H7 (cell line): ENCODE data around the gene ACAP2. TPM values are rescaled to one million over a fixed set of nuclear protein-coding genes. Genes with fewer than 3 reads are reported as not detected.
"Not testable (repeated sequence)": the region's sequence is repeated elsewhere in the genome, so short reads cannot be mapped to it uniquely, and the experiment has no call there.

ENCODE experiments used
- DNase-seq: peaks from one replicate; pipeline ENCODE4 v3.0.0; 2012
- H3K27me3 ChIP-seq: 2 replicates; pipeline ENCODE4 v1.6.0; 2011; ENCODE audit warnings: mild to moderate bottlenecking, low read length; ENCODE audit not compliant: control insufficient read depth, insufficient read depth
- H3K36me3 ChIP-seq: replicated peaks from 2 replicates; pipeline ENCODE4 v1.5.1; 2011; ENCODE audit warnings: low read length; ENCODE audit not compliant: control insufficient read depth, insufficient read depth
- H3K4me3 ChIP-seq: 2 replicates; pipeline ENCODE4 v1.5.1; 2011; ENCODE audit warnings: low read depth, mild to moderate bottlenecking, control low read depth, low read length, moderate library complexity; ENCODE audit not compliant: insufficient read depth
- total RNA-seq: library from RNA; depleted of rRNA; stranded (reverse); fragments of >200 nt; shearing (Covaris generic); gene quantifications from 2 replicates; pipeline ENCODE4 v1.2.3, GENCODE V29; 2014

Gene ACAP2
- total RNA-seq, 1 experiment from 2014 or later: 27.5 TPM

DNA sequence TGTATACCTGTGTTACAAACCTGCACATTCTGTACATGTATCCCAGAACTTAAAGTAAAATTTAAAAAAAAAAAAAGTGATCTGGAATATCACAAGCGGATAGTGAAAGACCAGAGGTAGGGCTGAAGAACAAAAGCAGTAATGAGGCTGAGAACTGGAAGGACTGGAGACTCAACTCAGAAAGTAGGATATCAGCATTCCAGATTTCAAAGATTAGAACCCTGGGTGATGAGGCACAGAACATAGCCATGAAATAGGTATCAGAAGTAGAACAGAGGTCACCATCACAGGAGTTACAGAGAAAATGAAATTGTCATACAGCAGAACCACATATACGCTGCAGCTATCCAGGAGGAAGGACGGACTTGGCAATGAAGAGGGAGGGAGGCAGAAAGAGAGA, 56.1 kb downstream of the ACAP2 start:
- Histone ChIP-seq H3K36me3 (no peaks in the 10 kb centered on the region), H3K4me3 (no peak overlapping the region), H3K27me3 (no peaks in the 10 kb centered on the region)
- no peak for DNase-seq

DNA sequence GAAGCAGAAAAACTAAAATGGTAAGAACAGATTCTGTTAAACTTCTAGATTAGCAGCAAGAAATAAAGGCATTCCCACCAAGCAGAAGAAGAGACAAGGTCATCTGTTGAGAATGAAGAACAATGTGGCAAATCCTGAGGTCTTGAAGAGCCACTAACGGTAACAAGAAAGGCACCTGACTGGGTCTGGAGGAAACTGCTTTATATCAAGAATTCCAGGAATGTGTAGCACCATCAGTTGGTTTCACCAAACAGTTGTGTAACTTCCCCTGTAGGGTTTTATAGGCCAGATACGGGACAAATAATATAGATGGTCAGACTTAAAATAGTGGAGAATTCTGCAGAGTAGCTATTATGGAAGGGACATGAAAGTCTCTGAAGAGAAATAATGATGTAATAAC, 57.3 kb downstream of the ACAP2 start:
- H3K27me3 ChIP-seq: no peaks in the 10 kb centered on the region
- H3K36me3 ChIP-seq: no peaks in the 10 kb centered on the region
- no peak overlapping the region for H3K4me3 ChIP-seq
- DNase-seq: peak; percentile 19

DNA sequence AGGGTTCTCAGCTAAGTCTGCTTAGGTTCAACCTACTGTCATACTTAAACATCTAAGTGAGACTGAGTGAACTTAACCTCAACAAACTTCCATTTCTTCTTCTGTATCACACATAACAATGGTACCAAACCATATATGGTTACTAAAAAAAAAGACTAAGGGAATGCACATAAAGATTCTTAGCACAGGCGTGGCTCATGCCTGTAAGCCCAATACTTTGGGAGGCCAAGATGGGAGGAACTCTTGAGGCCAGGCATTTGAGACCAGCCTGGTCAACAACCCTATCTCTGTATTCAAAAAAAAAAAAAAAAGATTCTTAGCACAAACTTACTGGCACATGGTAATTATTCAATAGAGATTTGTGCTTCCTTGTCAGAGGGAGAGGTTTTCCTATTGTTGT, 57.9 kb downstream of the ACAP2 start:
- Histone ChIP-seq H3K4me3 (no peak overlapping the region), H3K36me3 (no peaks in the 10 kb centered on the region), H3K27me3 (no peaks in the 10 kb centered on the region)
- DNase-seq: no peak

DNA sequence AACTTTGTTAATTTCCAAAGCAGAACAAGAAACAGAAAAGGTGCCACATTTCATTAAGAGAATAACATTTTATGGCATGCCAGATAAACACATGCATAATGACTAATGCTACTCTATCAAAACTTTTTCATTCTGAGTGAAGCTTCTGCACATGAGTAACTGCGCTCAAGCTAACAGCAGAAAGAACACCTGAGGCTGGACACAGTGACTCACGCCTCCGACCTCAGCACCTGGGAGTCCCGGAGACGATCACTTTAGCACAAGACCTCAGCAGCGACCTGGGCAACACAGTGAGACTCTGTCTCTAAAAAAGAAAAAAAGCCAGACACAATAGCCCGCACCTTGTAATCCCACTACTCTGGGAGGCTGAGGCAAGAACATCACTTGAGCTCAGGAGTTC, 70.6 kb downstream of the ACAP2 start:
- no peaks in the 10 kb centered on the region for H3K36me3 ChIP-seq
- H3K4me3 ChIP-seq: no peak overlapping the region
- H3K27me3 ChIP-seq: no peaks in the 10 kb centered on the region
- DNase-seq: no peak

DNA sequence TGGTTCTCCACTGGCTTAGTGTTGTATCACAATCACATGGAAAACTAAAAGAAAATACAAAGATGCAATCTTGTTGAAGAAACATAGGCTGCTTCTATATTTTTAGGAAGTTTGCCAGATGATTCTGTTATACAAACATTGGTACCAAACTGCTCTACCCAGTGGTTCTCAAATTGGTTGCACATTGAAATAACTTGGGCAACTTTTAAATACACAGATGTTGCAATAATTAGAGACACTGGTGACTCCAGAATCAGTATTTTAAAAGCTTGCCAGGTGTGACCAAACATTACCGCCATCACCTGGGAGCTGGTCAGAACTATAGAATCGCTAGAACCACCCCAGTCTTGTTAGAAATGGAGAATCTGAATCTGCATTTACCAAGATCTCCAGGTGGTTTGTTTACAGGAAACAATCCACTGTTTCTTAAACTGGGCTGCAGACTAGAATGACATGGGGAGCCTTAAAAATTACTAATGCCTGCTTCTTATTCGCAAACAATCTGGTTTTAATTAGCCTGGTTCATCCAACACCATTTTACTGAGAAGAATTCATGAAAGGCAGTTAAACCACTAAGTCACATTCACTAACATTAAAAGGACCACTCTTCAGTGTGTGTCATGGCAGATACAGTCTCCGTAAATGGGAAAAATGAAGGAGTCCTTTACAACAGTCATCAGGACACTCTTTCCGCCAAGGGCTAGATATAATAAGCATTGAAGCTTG, 76.5 kb downstream of the ACAP2 start:
- Histone ChIP-seq H3K36me3 (no peaks in the 10 kb centered on the region), H3K27me3 (no peaks in the 10 kb centered on the region), H3K4me3 (no peak overlapping the region)
- DNase-seq: no peak

DNA sequence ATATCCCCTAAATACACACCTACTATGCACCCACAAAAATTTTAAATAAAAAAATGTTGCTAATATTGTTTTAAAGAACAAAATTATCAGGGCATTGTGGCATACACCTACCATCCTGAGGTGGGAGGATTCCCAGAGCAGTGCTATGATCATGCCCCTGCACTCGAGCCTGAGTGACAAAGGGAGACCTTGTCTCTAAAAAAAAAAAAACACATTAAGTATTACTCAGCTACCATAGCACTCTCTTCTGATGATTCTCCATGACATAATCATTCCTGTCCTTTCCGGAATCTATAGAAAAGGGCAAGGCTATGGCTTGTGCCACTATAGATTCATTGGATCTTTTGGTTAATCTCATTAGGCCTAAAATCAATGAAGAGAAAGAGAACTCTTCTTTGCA, 77.4 kb downstream of the ACAP2 start:
- Histone ChIP-seq H3K4me3 (no peak overlapping the region), H3K27me3 (no peaks in the 10 kb centered on the region), H3K36me3 (no peaks in the 10 kb centered on the region)
- DNase-seq: no peak

DNA sequence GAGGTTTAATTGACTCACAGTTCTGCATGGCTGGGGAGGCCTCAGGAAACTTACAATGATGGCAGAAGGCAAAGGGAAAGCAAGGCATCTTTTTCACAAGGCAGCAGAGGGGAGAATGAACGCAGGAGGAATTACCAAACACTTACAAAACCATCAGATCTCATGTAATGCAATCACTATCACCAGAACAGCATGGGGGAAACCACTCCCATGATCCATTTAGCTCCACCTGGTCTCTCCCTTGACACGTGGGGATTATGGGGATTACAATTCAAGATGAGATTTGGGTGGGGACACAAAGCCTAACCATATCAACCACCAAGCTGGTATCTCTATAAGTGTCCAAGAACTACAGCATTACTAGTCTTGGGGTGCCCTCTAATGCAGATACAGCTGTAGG, 85.0 kb downstream of the ACAP2 start:
- not testable (repeated sequence) for DNase-seq, H3K36me3 ChIP-seq, H3K27me3 ChIP-seq, H3K4me3 ChIP-seq

DNA sequence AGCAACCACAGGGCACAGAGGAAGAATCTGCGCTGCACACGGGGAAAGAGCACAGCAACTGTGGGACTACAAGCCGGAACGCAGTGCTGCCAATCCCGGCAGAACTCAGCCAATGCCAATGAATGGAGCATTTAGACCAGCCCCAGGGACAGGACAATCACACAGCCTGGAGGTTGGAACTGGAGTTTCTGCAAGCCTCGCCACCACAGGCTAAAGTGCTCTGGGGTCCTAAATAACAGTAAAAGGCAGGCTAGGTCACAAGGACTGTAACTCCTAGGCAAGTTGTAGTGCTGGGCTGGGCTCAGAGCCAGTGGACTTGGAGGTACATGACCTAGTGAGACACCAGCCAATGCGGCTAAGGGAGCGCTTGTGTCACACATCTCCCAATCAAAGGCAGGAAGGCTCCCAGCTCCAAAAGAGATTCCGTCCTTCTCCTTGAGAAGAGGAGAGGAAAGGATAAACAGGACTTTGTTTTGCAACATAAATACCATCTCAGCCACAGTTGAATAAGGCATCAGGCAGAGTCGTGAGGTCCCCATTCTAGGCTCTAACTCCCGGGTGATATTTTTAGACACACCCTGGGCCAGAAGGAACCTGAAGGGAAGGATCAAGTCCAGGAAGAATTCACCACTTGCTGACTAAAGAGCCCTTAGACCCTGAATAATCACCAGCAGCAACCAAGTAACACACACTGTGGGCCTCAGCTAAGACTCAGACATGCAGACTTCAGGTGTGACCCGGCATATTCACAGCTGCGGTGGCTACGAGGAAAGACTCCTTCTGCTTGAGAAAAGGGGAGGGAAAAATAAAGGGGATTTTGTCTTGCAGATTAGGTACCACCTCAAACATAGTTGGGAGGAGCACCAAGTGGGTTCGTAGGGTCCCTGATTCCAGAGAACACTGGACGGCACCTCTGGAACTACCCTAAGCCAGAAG, 86.4 kb downstream of the ACAP2 start:
- no peak for DNase-seq
- Histone ChIP-seq H3K36me3 (no peaks in the 10 kb centered on the region), H3K27me3 (no peaks in the 10 kb centered on the region), H3K4me3 (no peak overlapping the region)

DNA sequence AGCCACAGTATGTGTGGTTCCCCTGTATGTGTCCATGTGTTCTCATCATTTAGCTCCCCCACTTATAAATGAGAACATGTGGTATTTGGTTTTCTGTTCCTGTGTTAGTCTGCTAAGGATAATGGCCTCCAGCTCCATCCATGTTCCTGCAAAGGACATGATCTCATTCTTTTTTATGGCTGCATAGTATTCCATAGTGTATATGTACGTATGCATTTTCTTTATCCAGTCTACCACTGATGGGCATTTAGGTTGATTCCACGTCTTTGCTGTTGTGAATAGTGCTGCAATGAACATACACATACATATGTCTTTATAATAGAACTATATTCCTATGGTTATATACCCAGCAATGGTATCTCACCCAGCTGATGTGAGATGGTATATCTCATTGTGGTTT, 88.8 kb downstream of the ACAP2 start:
- not testable (repeated sequence) for H3K27me3 ChIP-seq, H3K4me3 ChIP-seq

DNA sequence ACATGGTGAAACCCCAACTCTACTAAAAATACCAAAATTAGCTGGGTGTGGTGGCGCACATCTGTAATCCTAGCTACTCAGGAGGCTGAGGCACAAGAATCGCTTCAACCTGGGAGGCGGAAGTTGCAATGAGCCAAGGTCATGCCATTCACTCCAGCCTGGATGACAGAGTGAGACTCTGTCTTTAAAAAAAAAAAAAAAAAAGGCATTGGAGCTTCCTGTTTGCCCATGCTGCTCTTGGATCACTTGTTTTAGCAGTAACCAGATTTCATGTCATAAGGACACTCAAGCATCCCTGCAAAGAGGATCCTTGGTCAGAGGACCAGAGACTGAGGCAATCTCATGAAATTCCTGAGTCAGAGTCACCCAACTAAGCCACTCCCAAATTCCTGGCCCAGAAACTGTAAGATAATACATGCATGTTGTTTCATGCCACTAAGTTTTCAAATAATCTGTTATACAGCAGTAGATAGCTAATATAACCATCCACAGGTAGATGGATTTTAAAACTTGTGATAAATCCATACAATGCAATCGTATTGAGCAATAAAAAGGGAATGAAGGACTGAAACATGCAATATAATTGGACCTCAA, 89.8 kb downstream of the ACAP2 start:
- no peaks in the 10 kb centered on the region for H3K27me3 ChIP-seq
- no peak for DNase-seq
- no peak overlapping the region for H3K4me3 ChIP-seq
- no peaks in the 10 kb centered on the region for H3K36me3 ChIP-seq

More for the DNA sequence above, 88.8 kb downstream of the ACAP2 start:
- not testable (repeated sequence) for H3K36me3 ChIP-seq, DNase-seq

DNA sequence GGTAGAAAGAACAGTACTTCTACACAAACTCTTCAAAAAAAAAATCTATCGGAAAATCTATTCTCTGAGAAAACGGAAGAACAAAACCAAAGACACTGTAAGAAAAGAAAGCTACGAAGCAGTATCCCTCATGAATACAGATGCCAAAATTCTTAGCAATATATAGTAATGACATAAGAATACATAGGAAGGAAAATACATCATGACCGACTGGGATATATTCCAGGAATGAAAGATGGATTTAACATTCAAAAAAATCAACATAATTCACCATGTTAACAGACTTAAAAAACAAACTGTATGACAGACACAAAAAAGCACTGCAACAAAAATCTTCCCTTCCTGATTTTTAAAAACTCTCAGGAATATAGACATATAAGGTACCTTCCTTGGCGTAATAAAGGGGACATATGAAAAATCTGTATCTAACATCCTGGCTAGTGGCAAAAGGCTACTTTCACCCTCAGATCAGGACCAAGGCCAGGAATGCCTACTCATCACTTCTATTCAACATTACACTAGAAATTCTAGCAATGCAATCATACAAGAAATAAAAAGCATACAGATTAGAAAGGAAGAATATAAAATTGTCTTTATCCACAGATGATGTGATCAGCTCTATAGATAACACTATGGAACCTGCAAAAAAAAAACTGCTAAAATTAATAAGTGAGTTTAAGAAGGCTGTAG, 94.2 kb downstream of the ACAP2 start:
- DNase-seq: no peak
- no peaks in the 10 kb centered on the region for H3K36me3 ChIP-seq
- H3K27me3 ChIP-seq: no peaks in the 10 kb centered on the region
- H3K4me3 ChIP-seq: no peak overlapping the region

DNA sequence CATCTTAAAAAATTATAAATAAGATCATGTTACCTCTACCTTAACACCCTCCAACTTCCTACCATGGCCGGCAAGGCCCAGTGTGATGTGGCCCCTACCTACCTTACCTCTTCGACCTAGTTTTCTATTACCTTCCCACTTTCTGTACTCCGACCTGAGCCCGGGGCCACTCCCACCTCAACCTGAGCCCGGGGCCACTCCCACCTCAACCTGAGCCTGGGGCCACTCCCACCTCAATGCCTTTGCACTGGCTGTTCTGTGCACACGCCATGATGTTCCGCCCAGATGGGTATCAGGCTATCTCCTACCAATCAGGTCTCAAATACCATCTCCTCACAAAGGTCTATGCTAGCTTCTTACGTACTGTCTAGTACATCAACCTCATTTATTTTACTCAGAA, 105.1 kb downstream of the ACAP2 start:
- H3K4me3 ChIP-seq: no peak overlapping the region
- no peaks in the 10 kb centered on the region for H3K36me3 ChIP-seq
- DNase-seq: peak; percentile 34
- no peaks in the 10 kb centered on the region for H3K27me3 ChIP-seq

DNA sequence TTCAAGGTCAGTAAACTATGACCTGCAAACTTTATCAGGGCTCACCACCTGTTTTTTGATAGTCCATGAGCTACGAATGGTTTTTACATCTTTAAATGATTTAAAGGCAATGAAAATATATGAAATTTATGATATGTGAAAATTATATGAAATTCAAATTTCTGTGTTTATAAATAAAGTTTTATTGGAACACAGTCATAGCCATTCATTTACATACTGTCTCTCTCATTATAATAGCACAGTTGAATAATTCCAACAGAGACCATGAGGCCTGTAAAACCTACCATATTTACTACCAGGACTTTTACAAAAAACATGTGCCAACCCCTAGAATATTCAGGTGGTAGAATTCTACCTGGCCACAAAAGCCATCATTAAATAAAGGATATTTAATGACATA, 107.9 kb downstream of the ACAP2 start:
- H3K4me3 ChIP-seq: no peak overlapping the region
- DNase-seq: no peak

DNA sequence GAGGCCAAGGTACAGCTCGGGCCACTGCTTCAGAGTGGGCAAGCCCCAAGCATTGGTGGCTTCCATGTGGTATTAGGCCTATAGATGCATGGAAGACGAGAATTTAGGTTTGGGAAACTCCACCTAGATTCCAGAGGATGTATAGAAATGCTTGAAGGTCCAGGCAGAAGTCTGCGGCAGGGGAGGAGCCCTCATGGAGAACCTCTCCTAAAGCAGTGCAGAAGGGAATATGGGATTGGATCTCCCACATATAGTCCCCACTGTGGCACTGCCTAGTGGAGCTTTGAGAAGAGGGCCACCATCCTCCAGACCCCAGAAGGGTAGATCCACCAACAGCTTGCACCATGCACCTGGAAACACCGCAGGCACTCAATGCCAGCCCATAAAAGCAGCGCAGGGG, 123.8 kb downstream of the ACAP2 start:
- H3K27me3 ChIP-seq: no peaks in the 10 kb centered on the region
- H3K4me3 ChIP-seq: no peak overlapping the region
- no peak for DNase-seq
- no peaks in the 10 kb centered on the region; the same call in 1 of the 2 replicates for H3K36me3 ChIP-seq

More for the DNA sequence above, 107.9 kb downstream of the ACAP2 start:
- Histone ChIP-seq H3K36me3 (no peaks in the 10 kb centered on the region), H3K27me3 (no peaks in the 10 kb centered on the region)
